ENCODE measurements around the gene AP4B1. TPM values are rescaled to one million over a fixed set of nuclear protein-coding genes. Genes with fewer than 3 reads are reported as not detected.

The AP4B1 gene
- total RNA-seq (51.5 and 52.2 TPM in 2 replicates), polyA plus RNA-seq (55.2 and 99.5 TPM in 2 replicates), polyA minus RNA-seq (15.6 and 24.7 TPM in 2 replicates)
- 50.8 TPM for total RNA-seq (2013)

GRCh38 chr1:113904674-113905434 lies at the start of gene AP4B1, which contains the start of gene DCLRE1B:
TSS of gene AP4B1 (minus strand) at chr1:113904799. CDS start at chr1:113904717, 82 bp downstream.
TSS of gene DCLRE1B (plus strand) at chr1:113905326. CDS start at chr1:113905587, 261 bp downstream.
- intact Hi-C loops (cut with micrococcal nuclease) = loop anchor here (1.0 to 10.0 kb wide), 9 partner anchors 24 to 1190 kb away; partner anchors contain the start of genes BCAS2, HIPK1, PHTF1 and PPM1J
- peak within 1 kb of the TSS; percentile 99 for H3K27ac Mint-ChIP-seq
- H3K36me3 ChIP-seq (replicated peaks in 1 of 2; ENCODE audit: control extremely low read depth in 1 of 2, control insufficient read depth in 1 of 2, extremely low read depth in 1 of 2, insufficient read depth in 2 of 2, low read length in 1 of 2) = peaks cover 2 to 37% of the 10 kb centered on the region in 2 experiments
- peak within 1 kb of the TSS; percentile 83 for H3K4me2 ChIP-seq (replicated peaks; ENCODE audit: low read depth, low read length, poor library complexity, severe bottlenecking)
- no peaks in the 10 kb centered on the region for H4K20me1 ChIP-seq (ENCODE audit: control insufficient read depth, insufficient read depth, low read length, poor library complexity, severe bottlenecking)
- no peaks in the 10 kb centered on the region for H3K27me3 ChIP-seq (replicated peaks in 1 of 4; ENCODE audit: control extremely low read depth in 1 of 4, control insufficient read depth in 3 of 4, insufficient read depth in 4 of 4, low read length in 3 of 4)
- peak; percentile 71 for TF ChIP-seq CTCF (IDR thresholded peaks at IDR 0.05)
- no peak for TF ChIP-seq EZH2 (IDR thresholded peaks at IDR 0.05; ENCODE audit: borderline replicate concordance, insufficient read depth, low read depth, low read length, poor library complexity, severe bottlenecking)
- H3K9ac ChIP-seq (ENCODE audit: low read length) = peak within 1 kb of the TSS; percentile 85
- ATAC-seq (ENCODE audit: low read depth) (peak; percentile 90), DNase-seq (peak; percentile 99)
- under 1% methylated on average over 64 of the region's 67 CpGs for WGBS (ENCODE audit: insufficient coverage)
- peak within 1 kb of the TSS; percentile 87 to 93 for H3K27ac ChIP-seq (ENCODE audit: low read length in 2 of 2)
- peak within 1 kb of the TSS; percentile 96 for H2AFZ ChIP-seq (ENCODE audit: insufficient read depth, low read depth, low read length, poor library complexity, severe bottlenecking)
- no peaks in the 10 kb centered on the region for H3K9me3 ChIP-seq (ENCODE audit: control extremely low read depth in 1 of 3, control insufficient read depth in 2 of 3, insufficient read depth in 1 of 3, low read length in 2 of 3)
- H3K4me3 Mint-ChIP-seq = peak within 1 kb of the TSS; percentile 92
- H3K4me1 Mint-ChIP-seq = peaks cover 43% of the 10 kb centered on the region
- peak within 1 kb of the TSS; percentile 87 to 98 (median 92) for H3K4me3 ChIP-seq (ENCODE audit: control extremely low read depth in 1 of 5, extremely low read depth in 1 of 5, insufficient read depth in 1 of 5, low read depth in 2 of 5, low read length in 4 of 5)
- peaks cover 32 to 39% of the 10 kb centered on the region in 2 donors for H3K4me1 ChIP-seq (ENCODE audit: control insufficient read depth in 2 of 2, insufficient read depth in 2 of 2, low read length in 2 of 2)
- POLR2A ChIA-PET = interaction anchor here (1.0 to 3.5 kb wide), 5 partner anchors 25 to 93 kb away, joined by 4 to 50 read pairs (median 5); partner anchors contain the start of genes HIPK1 and RSBN1
- H3K79me2 ChIP-seq (ENCODE audit: control insufficient read depth, insufficient read depth, low read length) = peaks cover 38% of the 10 kb centered on the region
- H3K9me3 Mint-ChIP-seq (ENCODE audit: insufficient read depth) = no peaks in the 10 kb centered on the region
- H3K27me3 Mint-ChIP-seq = no peaks in the 10 kb centered on the region
- CTCF ChIA-PET = interaction anchor here (0.8 to 5.6 kb wide), 15 partner anchors 12 to 1189 kb away, joined by 3 to 94 read pairs (median 5); partner anchors contain the start of genes HIPK1 and PPM1J
